ENCODE measurements around the gene AXIN2. TPM values are rescaled to one million over a fixed set of nuclear protein-coding genes. Genes with fewer than 3 reads are reported as not detected.

Gene AXIN2
- total and polyA plus RNA-seq, 3 donors from 2014 or later = 18.1 to 26.3 (median 20.2) TPM

- no peak for DNase-seq
- no peaks in the 10 kb centered on the region for H3K27me3 ChIP-seq
- no peak overlapping the region for H3K27ac ChIP-seq
- TF ChIP-seq CTCF (IDR thresholded peaks at IDR 0.05) = no peak
- no peak for TF ChIP-seq POLR2A (IDR thresholded peaks at IDR 0.05)
- no peak overlapping the region for H3K4me3 ChIP-seq
- intact Hi-C loops (cut with DNase I; ENCODE audit: low total_unique reads) = no loop called here
- H3K36me3 ChIP-seq (ENCODE audit: low read depth, missing control alignments) = no peaks in the 10 kb centered on the region
- no peaks in the 10 kb centered on the region for H3K9me3 ChIP-seq
- peaks cover 3% of the 10 kb centered on the region for H3K4me1 ChIP-seq
- 75 to 86% methylated on average over 10 of the region's 10 CpGs for WGBS, 2 donors
Measured at GRCh38 chr17:65483438-65483837, 78.0 kb downstream of the AXIN2 start.

- peaks cover 3% of the 10 kb centered on the region for H3K4me1 ChIP-seq
- H3K36me3 ChIP-seq (ENCODE audit: low read depth, missing control alignments) = no peaks in the 10 kb centered on the region
- TF ChIP-seq POLR2A (IDR thresholded peaks at IDR 0.05) (no peak), CTCF (IDR thresholded peaks at IDR 0.05) (no peak)
- intact Hi-C loops (cut with DNase I; ENCODE audit: low total_unique reads) = no loop called here
- H3K27me3 ChIP-seq = no peaks in the 10 kb centered on the region
- H3K9me3 ChIP-seq = no peaks in the 10 kb centered on the region
- DNase-seq = no peak
- no peak overlapping the region for H3K4me3 ChIP-seq
- no peak overlapping the region for H3K27ac ChIP-seq
- 79 to 84% methylated on average over 3 of the region's 3 CpGs for WGBS, 2 donors
Measured at GRCh38 chr17:65482201-65482600, 79.2 kb downstream of the AXIN2 start.

GRCh38 chr17:65479282-65479681 lies 82.2 kb downstream of the AXIN2 start:
- Histone ChIP-seq H3K4me3 (no peak overlapping the region), H3K4me1 (no peaks in the 10 kb centered on the region), H3K27me3 (no peaks in the 10 kb centered on the region), H3K27ac (no peak overlapping the region), H3K9me3 (no peaks in the 10 kb centered on the region), H3K36me3 (ENCODE audit: low read depth, missing control alignments) (no peaks in the 10 kb centered on the region)
- WGBS, 2 donors = 93 to 100% methylated on average over 2 of the region's 2 CpGs
- no peak for DNase-seq
- TF ChIP-seq POLR2A (IDR thresholded peaks at IDR 0.05) (no peak), CTCF (IDR thresholded peaks at IDR 0.05) (no peak)
- intact Hi-C loops (cut with DNase I; ENCODE audit: low total_unique reads) = no loop called here

Data from testis (tissue), 3 donors.